ENCODE measurements around the gene RABGEF1. TPM values are rescaled to one million over a fixed set of nuclear protein-coding genes. Genes with fewer than 3 reads are reported as not detected.
"Not testable (repeated sequence)": the region's sequence is repeated elsewhere in the genome, so short reads cannot be mapped to it uniquely, and the experiment has no call there.

The RABGEF1 gene
- total and polyA plus RNA-seq, 12 donors = 7.2 to 23.4 (median 16.6) TPM

- peaks cover 0 to 20% (median 10%) of the 10 kb centered on the region in 9 donors for H3K36me3 ChIP-seq
- H3K27me3 ChIP-seq = no peaks in the 10 kb centered on the region
- TF ChIP-seq, protein P1, sequence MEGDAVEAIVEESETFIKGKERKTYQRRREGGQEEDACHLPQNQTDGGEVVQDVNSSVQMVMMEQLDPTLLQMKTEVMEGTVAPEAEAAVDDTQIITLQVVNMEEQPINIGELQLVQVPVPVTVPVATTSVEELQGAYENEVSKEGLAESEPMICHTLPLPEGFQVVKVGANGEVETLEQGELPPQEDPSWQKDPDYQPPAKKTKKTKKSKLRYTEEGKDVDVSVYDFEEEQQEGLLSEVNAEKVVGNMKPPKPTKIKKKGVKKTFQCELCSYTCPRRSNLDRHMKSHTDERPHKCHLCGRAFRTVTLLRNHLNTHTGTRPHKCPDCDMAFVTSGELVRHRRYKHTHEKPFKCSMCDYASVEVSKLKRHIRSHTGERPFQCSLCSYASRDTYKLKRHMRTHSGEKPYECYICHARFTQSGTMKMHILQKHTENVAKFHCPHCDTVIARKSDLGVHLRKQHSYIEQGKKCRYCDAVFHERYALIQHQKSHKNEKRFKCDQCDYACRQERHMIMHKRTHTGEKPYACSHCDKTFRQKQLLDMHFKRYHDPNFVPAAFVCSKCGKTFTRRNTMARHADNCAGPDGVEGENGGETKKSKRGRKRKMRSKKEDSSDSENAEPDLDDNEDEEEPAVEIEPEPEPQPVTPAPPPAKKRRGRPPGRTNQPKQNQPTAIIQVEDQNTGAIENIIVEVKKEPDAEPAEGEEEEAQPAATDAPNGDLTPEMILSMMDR (IDR thresholded peaks at IDR 0.05) = no peak
- peaks cover 0 to 15% (median 10%) of the 10 kb centered on the region in 11 donors for H3K9me3 ChIP-seq
- ATAC-seq (no peak), DNase-seq (no peak)
- peak overlapping the region in 7 of 10 donors; percentile 96 to 99 (median 98) for H3K27ac ChIP-seq
- WGBS, 2 donors = 92 to 93% methylated on average over 14 of the region's 14 CpGs
- intact Hi-C loops (cut with DNase I) = loop anchor here in 3 of 10 donors (5.0 to 10.0 kb wide), 3 partner anchors 55 to 85 kb away; no protein-coding TSS in a partner anchor
- H3K4me1 ChIP-seq = peaks cover 2 to 34% (median 26%) of the 10 kb centered on the region in 9 donors
- H3K4me3 ChIP-seq = peak overlapping the region; percentile 85 to 99 (median 98)
Measured at GRCh38 chr7:66739477-66739876, 1.1 kb upstream of the RABGEF1 start.

- H3K27ac ChIP-seq = peak overlapping the region; percentile 86 to 99 (median 97)
- 8 to 15% methylated on average over 12 of the region's 12 CpGs for WGBS, 2 donors
- TF ChIP-seq, protein P1 (IDR thresholded peaks at IDR 0.05) = no peak
- DNase-seq (no peak), ATAC-seq (peak in 1 of 8 donors; percentile 1)
- peaks cover 0 to 24% (median 10%) of the 10 kb centered on the region in 9 donors for H3K36me3 ChIP-seq
- peaks cover 2 to 34% (median 26%) of the 10 kb centered on the region in 9 donors for H3K4me1 ChIP-seq
- intact Hi-C loops (cut with DNase I) = loop anchor here in 6 of 10 donors (2.0 to 10.0 kb wide), 8 partner anchors 55 to 257 kb away; partner anchors contain the start of genes SBDS (in 1 of the 6) and TYW1 (in 1 of the 6)
- H3K4me3 ChIP-seq = peak overlapping the region; percentile 85 to 99 (median 98)
- peaks cover 0 to 15% (median 10%) of the 10 kb centered on the region in 11 donors for H3K9me3 ChIP-seq
- no peaks in the 10 kb centered on the region for H3K27me3 ChIP-seq
Measured at GRCh38 chr7:66739953-66740301, 606 bp upstream of the RABGEF1 start.

GRCh38 chr7:66740980-66741709 is 612 bp downstream of the RABGEF1 start:
- WGBS, 2 donors = 1% methylated on average over 53 to 54 of the region's 54 CpGs
- H3K9me3 ChIP-seq, H3K27me3 ChIP-seq: not testable (repeated sequence)
- H3K4me1 ChIP-seq = peaks cover 2 to 42% (median 30%) of the 10 kb centered on the region in 9 donors
- H3K4me3 ChIP-seq = peak overlapping the region; percentile 85 to 99 (median 98)
- H3K27ac ChIP-seq = peak overlapping the region; percentile 86 to 99 (median 97)
- DNase-seq = peak; percentile 42 to 46
- H3K36me3 ChIP-seq = peaks cover 0 to 22% (median 6%) of the 10 kb centered on the region in 9 donors
- intact Hi-C loops (cut with DNase I) = loop anchor here in 5 of 10 donors (2.0 to 10.0 kb wide), 6 partner anchors 59 to 256 kb away; partner anchors contain the start of genes SBDS (in 1 of the 5) and TYW1 (in 1 of the 5)
- TF ChIP-seq, protein P1 (IDR thresholded peaks at IDR 0.05) = peak in 5 of 9 donors; percentile 16 to 41 (median 33)
- ATAC-seq = peak; percentile 41 to 71 (median 56)

DNA sequence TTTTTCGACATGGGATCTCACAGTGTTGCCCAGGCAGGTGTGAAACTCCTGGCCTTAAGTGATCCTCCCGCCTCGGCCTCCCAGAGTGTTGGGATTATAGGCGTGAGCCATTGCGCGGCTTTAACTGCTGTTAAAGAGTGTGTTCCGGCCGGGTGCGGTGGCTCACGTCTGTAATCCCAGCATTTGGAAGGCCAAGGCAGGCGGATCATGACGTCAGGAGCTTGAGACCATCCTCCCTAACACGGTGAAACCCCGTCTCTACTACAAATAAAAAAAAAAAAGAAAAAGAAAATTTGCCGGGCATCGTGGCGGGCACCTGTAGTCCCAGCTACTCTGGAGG is 1.1 kb downstream of the RABGEF1 start:
- 52 to 56% methylated on average over 17 of the region's 17 CpGs for WGBS, 2 donors
- intact Hi-C loops (cut with DNase I) = loop anchor here in 5 of 10 donors (2.0 to 10.0 kb wide), 6 partner anchors 59 to 256 kb away; partner anchors contain the start of genes SBDS (in 1 of the 5) and TYW1 (in 1 of the 5)
- ATAC-seq (no peak), DNase-seq (no peak)
- Histone ChIP-seq H3K36me3 (peaks cover 0 to 19% (median under 1%) of the 10 kb centered on the region in 9 donors), H3K27ac (peak overlapping the region in 8 of 10 donors; percentile 89 to 99 (median 98)), H3K4me1 (peaks cover 2 to 42% (median 30%) of the 10 kb centered on the region in 9 donors), H3K27me3 (no peaks in the 10 kb centered on the region), H3K9me3 (peaks cover 0 to under 1% (median 0%) of the 10 kb centered on the region in 11 donors), H3K4me3 (peak overlapping the region; percentile 85 to 99 (median 98))
- TF ChIP-seq, protein P1 (IDR thresholded peaks at IDR 0.05) = no peak

DNA sequence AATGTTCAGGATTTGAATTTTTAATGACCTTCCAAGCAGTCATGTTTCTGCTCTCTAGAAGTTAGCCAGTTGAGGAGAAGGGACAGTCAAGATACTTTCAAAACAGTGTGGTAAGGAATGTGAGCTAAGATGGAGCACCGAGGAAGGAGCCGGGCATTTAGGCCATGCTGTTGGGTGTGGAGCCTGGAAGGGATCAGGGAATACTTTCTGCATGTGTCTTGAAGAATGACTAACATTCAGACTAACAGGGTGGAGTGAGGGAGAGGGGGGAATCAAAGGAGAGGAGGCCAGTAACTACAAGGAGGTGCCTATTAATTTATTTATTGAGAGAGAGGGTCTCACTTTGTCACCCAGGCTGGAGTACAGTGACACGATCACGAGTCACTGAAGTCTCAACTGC is 1.8 kb downstream of the RABGEF1 start:
- not testable (repeated sequence) for H3K27ac ChIP-seq, H3K27me3 ChIP-seq, ATAC-seq, DNase-seq, H3K9me3 ChIP-seq
- Histone ChIP-seq H3K36me3 (peaks cover 0 to 22% (median 0%) of the 10 kb centered on the region in 9 donors), H3K4me3 (peak overlapping the region in 1 of 10 donors; percentile 96), H3K4me1 (peaks cover 2 to 48% (median 35%) of the 10 kb centered on the region in 9 donors)
- WGBS, 2 donors = 63 to 73% methylated on average over 4 of the region's 4 CpGs
- intact Hi-C loops (cut with DNase I) = loop anchor here in 3 of 10 donors (5.0 to 10.0 kb wide), 4 partner anchors 60 to 255 kb away; partner anchors contain the start of genes SBDS (in 1 of the 3) and TYW1 (in 1 of the 3)
